ENCODE measurements around the gene THSD8.

Gene THSD8

DNA sequence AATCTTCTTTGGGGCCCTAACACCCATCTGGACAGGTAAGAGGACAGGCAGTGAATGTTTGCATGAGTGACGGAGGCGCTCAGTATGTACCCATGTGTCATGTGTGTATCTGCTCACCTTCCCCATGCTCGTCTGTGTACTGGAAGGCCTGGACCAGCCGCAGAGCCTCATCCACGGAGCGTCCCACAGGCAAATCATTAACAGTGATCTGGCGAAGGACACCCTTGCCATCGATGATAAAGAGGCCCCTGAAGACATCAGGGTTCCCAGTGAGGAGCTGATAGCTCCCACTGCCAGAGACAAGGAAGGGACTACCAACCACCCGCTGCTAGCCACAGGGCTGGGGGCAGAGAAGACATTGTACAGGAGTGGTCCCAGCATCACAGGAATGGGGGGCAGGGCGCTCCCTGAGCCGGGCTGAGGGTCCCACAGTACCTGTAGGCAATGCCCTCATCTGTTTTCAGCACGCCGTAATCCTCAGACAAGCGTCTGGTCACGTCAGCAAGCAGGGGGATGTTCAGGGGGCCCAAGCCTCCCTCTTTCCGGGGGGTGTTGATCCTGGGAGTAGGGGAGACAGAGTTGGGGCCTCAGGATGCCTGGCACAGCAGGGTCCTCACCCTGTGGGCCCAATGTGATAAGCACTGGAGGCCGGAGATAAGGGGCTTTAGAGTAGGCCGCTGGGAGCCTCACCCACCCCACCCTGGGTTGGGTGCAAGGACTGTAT lies 2.0 kb upstream of the THSD8 start:
- intact Hi-C loops (cut with DNase I; ENCODE audit: low total_unique reads) = loop anchor here (10.0 kb wide), 1 partner anchor 1045 kb away; no protein-coding TSS in a partner anchor
- H3K4me1 ChIP-seq = peaks cover 0 to 31% (median 24%) of the 10 kb centered on the region in 4 donors
- no peaks in the 10 kb centered on the region for H3K27me3 ChIP-seq
- TF ChIP-seq, protein P1, sequence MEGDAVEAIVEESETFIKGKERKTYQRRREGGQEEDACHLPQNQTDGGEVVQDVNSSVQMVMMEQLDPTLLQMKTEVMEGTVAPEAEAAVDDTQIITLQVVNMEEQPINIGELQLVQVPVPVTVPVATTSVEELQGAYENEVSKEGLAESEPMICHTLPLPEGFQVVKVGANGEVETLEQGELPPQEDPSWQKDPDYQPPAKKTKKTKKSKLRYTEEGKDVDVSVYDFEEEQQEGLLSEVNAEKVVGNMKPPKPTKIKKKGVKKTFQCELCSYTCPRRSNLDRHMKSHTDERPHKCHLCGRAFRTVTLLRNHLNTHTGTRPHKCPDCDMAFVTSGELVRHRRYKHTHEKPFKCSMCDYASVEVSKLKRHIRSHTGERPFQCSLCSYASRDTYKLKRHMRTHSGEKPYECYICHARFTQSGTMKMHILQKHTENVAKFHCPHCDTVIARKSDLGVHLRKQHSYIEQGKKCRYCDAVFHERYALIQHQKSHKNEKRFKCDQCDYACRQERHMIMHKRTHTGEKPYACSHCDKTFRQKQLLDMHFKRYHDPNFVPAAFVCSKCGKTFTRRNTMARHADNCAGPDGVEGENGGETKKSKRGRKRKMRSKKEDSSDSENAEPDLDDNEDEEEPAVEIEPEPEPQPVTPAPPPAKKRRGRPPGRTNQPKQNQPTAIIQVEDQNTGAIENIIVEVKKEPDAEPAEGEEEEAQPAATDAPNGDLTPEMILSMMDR (IDR thresholded peaks at IDR 0.05) = no peak
- peak overlapping the region in 1 of 2 donors; percentile 82 for H3K27ac ChIP-seq
- no peak for DNase-seq
- H3K9me3 ChIP-seq = no peaks in the 10 kb centered on the region
- H3K4me3 ChIP-seq = no peak overlapping the region
- peaks cover 12 to 18% (median 18%) of the 10 kb centered on the region in 3 donors for H3K36me3 ChIP-seq

DNA sequence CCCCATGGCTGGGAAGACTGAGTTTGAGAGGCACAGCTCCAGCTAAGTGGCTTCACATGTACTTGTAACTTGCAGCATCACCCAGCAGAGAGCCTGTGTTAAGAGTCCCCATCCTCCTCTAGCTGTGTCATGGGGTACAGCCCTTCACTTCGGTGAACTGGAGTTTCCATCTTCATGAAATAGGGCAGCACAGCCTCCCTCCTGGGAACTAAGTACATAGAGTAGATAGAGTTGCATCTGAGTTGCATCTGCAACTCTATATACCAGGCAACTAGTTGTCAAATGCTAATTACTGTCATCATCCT lies 1.5 kb upstream of the THSD8 start:
- intact Hi-C loops (cut with DNase I; ENCODE audit: low total_unique reads) = no loop called here
- Histone ChIP-seq H3K27ac (peak overlapping the region in 1 of 2 donors; percentile 82), H3K4me3 (peak overlapping the region; percentile 65 to 66), H3K36me3 (peaks cover 12 to 18% (median 18%) of the 10 kb centered on the region in 3 donors), H3K9me3 (no peaks in the 10 kb centered on the region), H3K27me3 (no peaks in the 10 kb centered on the region), H3K4me1 (peaks cover 0 to 31% (median 23%) of the 10 kb centered on the region in 4 donors)
- TF ChIP-seq, protein P1 (IDR thresholded peaks at IDR 0.05) = no peak
- DNase-seq = no peak

DNA sequence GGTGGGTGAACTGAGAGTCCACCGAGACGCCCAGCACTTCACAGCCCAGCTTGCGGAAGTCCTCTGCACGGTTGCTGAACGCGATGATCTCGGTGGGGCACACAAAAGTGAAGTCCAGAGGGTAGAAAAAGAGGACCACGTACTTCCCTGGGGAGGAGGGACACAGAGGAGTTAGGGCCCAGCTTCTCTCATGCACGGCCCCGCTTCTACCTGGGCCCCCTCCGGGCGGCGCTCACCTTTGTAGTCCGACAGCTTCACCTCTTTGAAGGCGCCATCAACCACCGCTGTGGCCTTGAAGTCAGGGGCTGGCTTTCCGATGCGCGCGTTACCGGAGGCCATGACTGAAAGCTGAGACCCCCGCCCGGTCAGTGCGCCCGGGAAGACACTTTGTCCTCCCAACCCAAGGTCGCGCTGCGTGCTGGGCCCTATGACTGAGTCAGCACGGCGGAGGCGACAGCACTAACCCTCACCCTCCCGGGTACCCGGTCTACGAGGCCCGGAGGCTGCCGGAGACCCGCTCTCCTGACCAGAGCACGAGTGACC lies 875 bp upstream of the THSD8 start:
- H3K4me3 ChIP-seq = peak overlapping the region; percentile 65 to 66
- no peaks in the 10 kb centered on the region for H3K9me3 ChIP-seq
- peak in 1 of 2 donors; percentile 71 for DNase-seq
- H3K27me3 ChIP-seq = no peaks in the 10 kb centered on the region
- TF ChIP-seq, protein P1 (IDR thresholded peaks at IDR 0.05) = no peak
- H3K36me3 ChIP-seq = peaks cover 12 to 18% (median 18%) of the 10 kb centered on the region in 3 donors
- peaks cover 0 to 27% (median 19%) of the 10 kb centered on the region in 4 donors for H3K4me1 ChIP-seq
- intact Hi-C loops (cut with DNase I; ENCODE audit: low total_unique reads) = no loop called here
- peak overlapping the region; percentile 62 to 82 for H3K27ac ChIP-seq

DNA sequence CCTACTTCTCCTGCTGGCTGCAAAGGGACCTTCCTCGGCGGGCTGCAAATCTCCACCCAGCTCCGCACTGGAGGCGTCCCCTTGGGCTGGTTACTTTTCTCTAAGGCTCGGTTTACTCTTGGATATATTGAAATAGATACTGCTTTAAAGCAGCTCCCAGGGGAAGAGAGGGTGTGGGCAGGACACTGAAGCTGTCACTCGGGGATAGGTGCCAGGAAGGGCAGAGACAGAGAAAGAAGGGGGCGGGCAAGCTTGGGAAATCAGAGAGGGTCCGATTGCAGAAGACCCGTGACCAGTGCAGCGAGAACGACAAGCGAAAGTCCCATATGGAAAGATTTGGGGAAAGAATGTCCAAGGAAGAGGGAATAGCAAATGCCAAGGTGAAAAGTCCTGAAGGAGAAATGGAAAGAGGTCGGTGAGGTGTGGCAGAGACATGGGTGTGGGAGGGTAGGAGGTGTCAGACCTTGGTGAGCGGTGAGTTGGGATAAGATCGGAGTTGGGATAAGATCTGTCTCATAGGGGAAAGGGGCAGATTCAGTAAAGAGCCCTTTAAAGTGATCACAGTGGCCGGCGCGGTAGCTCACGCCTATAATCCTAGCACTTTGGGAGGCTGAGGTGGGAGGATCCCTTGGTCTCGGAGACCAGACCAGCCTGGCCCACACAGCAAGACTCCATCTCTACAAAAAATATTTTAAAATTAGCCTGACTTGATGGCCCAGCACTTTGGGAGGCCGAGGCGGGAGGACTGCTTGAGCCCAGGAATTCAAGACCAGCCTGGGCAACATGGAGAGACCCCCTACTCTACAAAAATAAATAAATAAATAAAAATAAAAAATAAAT lies 618 bp downstream of the THSD8 start:
- H3K4me1 ChIP-seq = peaks cover 5 to 31% (median 23%) of the 10 kb centered on the region in 4 donors
- peaks cover 12 to 18% (median 18%) of the 10 kb centered on the region in 3 donors for H3K36me3 ChIP-seq
- no peaks in the 10 kb centered on the region for H3K9me3 ChIP-seq
- no peaks in the 10 kb centered on the region for H3K27me3 ChIP-seq
- DNase-seq = peak in 1 of 2 donors; percentile 66
- TF ChIP-seq, protein P1 (IDR thresholded peaks at IDR 0.05) = no peak
- H3K4me3 ChIP-seq = peak overlapping the region; percentile 65 to 66
- intact Hi-C loops (cut with DNase I; ENCODE audit: low total_unique reads) = no loop called here
- H3K27ac ChIP-seq = peak overlapping the region in 1 of 2 donors; percentile 82

DNA sequence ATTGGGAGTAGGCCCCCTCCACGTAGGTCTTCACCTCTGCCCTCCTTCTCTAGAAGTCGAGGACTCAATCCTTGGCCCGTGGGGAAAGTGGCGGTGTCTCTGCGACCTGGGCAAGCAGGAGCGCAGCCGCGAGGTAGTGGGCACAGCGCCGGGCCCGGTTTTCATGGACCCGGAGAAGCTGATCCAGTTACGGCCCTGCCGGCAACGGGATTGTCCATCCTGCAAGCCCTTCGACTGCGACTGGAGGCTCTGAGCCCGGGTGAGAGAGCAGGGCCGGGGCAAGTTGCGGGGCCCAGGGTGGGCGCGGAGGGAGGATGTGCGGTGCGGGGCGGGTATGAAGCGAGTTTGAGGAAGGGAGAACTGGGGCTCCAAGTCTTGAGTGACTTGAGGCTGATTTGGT lies 2.2 kb downstream of the THSD8 start:
- peaks cover 6 to 13% (median 10%) of the 10 kb centered on the region in 3 donors for H3K36me3 ChIP-seq
- H3K4me1 ChIP-seq = peaks cover 5 to 31% (median 23%) of the 10 kb centered on the region in 4 donors
- no peak for DNase-seq
- TF ChIP-seq, protein P1 (IDR thresholded peaks at IDR 0.05) = no peak
- no peak overlapping the region for H3K4me3 ChIP-seq
- intact Hi-C loops (cut with DNase I; ENCODE audit: low total_unique reads) = no loop called here
- no peak overlapping the region for H3K27ac ChIP-seq
- no peaks in the 10 kb centered on the region for H3K9me3 ChIP-seq
- no peaks in the 10 kb centered on the region for H3K27me3 ChIP-seq
